ENCODE measurements around the gene MARCHF10.

DNA sequence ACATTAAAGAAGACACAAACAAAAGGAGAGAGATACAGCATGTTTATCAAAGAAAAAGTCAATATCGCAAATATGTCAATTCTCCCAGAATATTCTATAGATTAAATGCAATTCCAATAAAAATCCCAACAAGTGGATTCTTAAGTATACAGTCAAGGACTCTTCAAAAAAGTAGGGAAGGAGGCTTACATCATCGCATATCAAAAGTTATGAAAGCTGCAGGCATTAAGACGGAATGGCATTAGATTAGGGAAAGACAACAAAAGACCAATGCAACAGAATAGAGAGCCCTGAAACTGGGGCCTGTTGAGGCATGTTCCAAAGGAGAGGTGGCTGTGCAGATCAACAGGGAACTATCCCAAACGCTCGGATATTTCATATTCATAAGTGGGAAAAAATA, 76.0 kb downstream of the MARCHF10 start:
- TF ChIP-seq CTCF (IDR thresholded peaks at IDR 0.05; ENCODE audit: low read depth, low read length) = no peak
- TF ChIP-seq POLR2A (IDR thresholded peaks at IDR 0.05; ENCODE audit: extremely low read depth, insufficient read length) = no peak

Data from NB4 (cell line).